GM23338 (cell line): Measurements from ENCODE around the gene SERPINE2. TPM values are rescaled to one million over a fixed set of nuclear protein-coding genes. Genes with fewer than 3 reads are reported as not detected.

Experiments used
- ATAC-seq: fragments of 200-7000 bp; cut with Tn5 transposase; 3 replicates; pipeline ENCODE4 v1.9.1; 2020
- DNase-seq: peaks from one replicate; pipeline ENCODE4 v3.0.0-alpha.2; 2015; ENCODE audit warnings: low spot score
- H2AFZ ChIP-seq: fragments of 200-600 bp; sonication (generic); 2 replicates; pipeline ENCODE4 v1.8.0; 2016; ENCODE audit warnings: antibody characterized with exemption, mild to moderate bottlenecking, moderate library complexity
- H3F3A ChIP-seq: fragments of 200-600 bp; sonication (generic); replicated peaks from 2 replicates; pipeline ENCODE4 v1.8.0; 2017; ENCODE audit warnings: antibody characterized with exemption, mixed run types, low read depth
- H3K27ac ChIP-seq: fragments of 200-600 bp; sonication (generic); 2 replicates; pipeline ENCODE4 v1.6.1; 2016; ENCODE audit warnings: low read depth
- H3K27me3 ChIP-seq: fragments of 200-600 bp; sonication (generic); 2 replicates; pipeline ENCODE4 v1.8.0; 2016; ENCODE audit warnings: mild to moderate bottlenecking, mixed run types, moderate library complexity; ENCODE audit not compliant: insufficient read depth
- H3K36me3 ChIP-seq: fragments of 200-600 bp; sonication (generic); 2 replicates; pipeline ENCODE4 v1.8.0; 2016; ENCODE audit warnings: mild to moderate bottlenecking; ENCODE audit not compliant: insufficient read depth
- H3K4me1 ChIP-seq: fragments of 200-600 bp; sonication (generic); 2 replicates; pipeline ENCODE4 v1.8.0; 2016; ENCODE audit warnings: mild to moderate bottlenecking, moderate library complexity; ENCODE audit not compliant: insufficient read depth
- H3K4me2 ChIP-seq: fragments of 200-600 bp; sonication (generic); 2 replicates; pipeline ENCODE4 v1.7.1; 2017; ENCODE audit warnings: mixed run types
- H3K4me3 ChIP-seq: fragments of 200-600 bp; sonication (generic); 2 replicates; pipeline ENCODE4 v1.6.1; 2016; ENCODE audit warnings: mixed run types
- H3K79me2 ChIP-seq: fragments of 200-600 bp; sonication (generic); replicated peaks from 2 replicates; pipeline ENCODE4 v1.8.0; 2017; ENCODE audit warnings: mild to moderate bottlenecking; ENCODE audit not compliant: insufficient read depth
- H3K9me2 ChIP-seq: fragments of 200-600 bp; sonication (generic); 2 replicates; pipeline ENCODE4 v1.8.0; 2017; ENCODE audit not compliant: insufficient read depth
- H4K20me1 ChIP-seq: fragments of 200-600 bp; sonication (generic); replicated peaks from 2 replicates; pipeline ENCODE4 v1.8.0; 2017; ENCODE audit warnings: mild to moderate bottlenecking; ENCODE audit not compliant: insufficient read depth
- H3K27ac Mint-ChIP-seq: 2 replicates; pipeline ENCODE4 v1.8.0; 2020; ENCODE audit warnings: inconsistent platforms, mild to moderate bottlenecking, moderate library complexity, mixed read lengths
- H3K27me3 Mint-ChIP-seq: 3 replicates; pipeline ENCODE4 v1.8.0; 2022; ENCODE audit warnings: low read depth, mild to moderate bottlenecking, moderate library complexity, mixed read lengths, inconsistent platforms; ENCODE audit not compliant: insufficient read depth, poor library complexity
- H3K36me3 Mint-ChIP-seq: 3 replicates; pipeline ENCODE4 v1.8.0; 2021; ENCODE audit warnings: low read depth, mild to moderate bottlenecking, inconsistent platforms, moderate library complexity, mixed read lengths
- H3K4me1 Mint-ChIP-seq: 3 replicates; pipeline ENCODE4 v1.8.0; 2020; ENCODE audit warnings: mild to moderate bottlenecking, inconsistent platforms, mixed read lengths
- H3K4me3 Mint-ChIP-seq: 3 replicates; pipeline ENCODE4 v1.8.0; 2021; ENCODE audit warnings: moderate library complexity, mild to moderate bottlenecking, inconsistent platforms, mixed read lengths
- H3K9me3 Mint-ChIP-seq: 3 replicates; pipeline ENCODE4 v1.8.0; 2020; ENCODE audit warnings: moderate library complexity, mild to moderate bottlenecking, inconsistent platforms, mixed read lengths
- CREB1 ChIP-seq: fragments of 250-450 bp; sonication (Bioruptor Pico); IDR thresholded peaks from 2 replicates; pipeline ENCODE4 v1.5.0; 2020; ENCODE audit warnings: low read depth, mild to moderate bottlenecking, moderate library complexity
- CTCF ChIP-seq, 2 experiments: fragments of 200-600 bp in 1 of 2; sonication (generic) in 1 of 2; conservative IDR thresholded peaks; 2 replicates each; pipeline versions ENCODE4 v1.5.1 to v1.6.1; 2016 to 2017; ENCODE audit warnings: antibody characterized with exemption in 2 of 2, low read depth in 2 of 2, mild to moderate bottlenecking in 2 of 2, moderate library complexity in 1 of 2
- EZH2 ChIP-seq: fragments of 200-600 bp; sonication (generic); IDR thresholded peaks from one replicate; pipeline ENCODE4 v1.8.0; 2017; ENCODE audit warnings: antibody characterized with exemption, mild to moderate bottlenecking, low read depth; ENCODE audit not compliant: unreplicated experiment
- EZH2phosphoT487 ChIP-seq: fragments of 200-600 bp; sonication (generic); IDR thresholded peaks from one replicate; pipeline ENCODE4 v1.8.1; 2018; ENCODE audit warnings: antibody characterized with exemption; ENCODE audit not compliant: unreplicated experiment
- JUNB ChIP-seq: IDR thresholded peaks from one replicate; pipeline ENCODE4 v1.6.1; 2016; ENCODE audit warnings: antibody characterized with exemption; ENCODE audit not compliant: unreplicated experiment
- NANOG ChIP-seq: IDR thresholded peaks from 2 replicates; pipeline ENCODE4 v1.6.1; 2016; ENCODE audit warnings: antibody characterized with exemption, borderline replicate concordance
- POLR2AphosphoS5 ChIP-seq: IDR thresholded peaks from 2 replicates; pipeline ENCODE4 v1.6.1; 2016; ENCODE audit warnings: antibody characterized with exemption, low read depth
- REST ChIP-seq: IDR thresholded peaks from one replicate; pipeline ENCODE4 v1.6.1; 2018; ENCODE audit warnings: antibody characterized with exemption; ENCODE audit not compliant: unreplicated experiment
- STAT1 ChIP-seq: IDR thresholded peaks from one replicate; pipeline ENCODE4 v1.6.1; 2016; ENCODE audit warnings: antibody characterized with exemption; ENCODE audit not compliant: unreplicated experiment
- ZNF114 ChIP-seq: fragments of 250-450 bp; sonication (Bioruptor Pico); IDR thresholded peaks from 2 replicates; pipeline ENCODE4 v1.5.0; 2020; ENCODE audit warnings: mild to moderate bottlenecking, moderate library complexity
- ZNF331 ChIP-seq: fragments of 250-450 bp; sonication (Bioruptor Pico); IDR thresholded peaks from 2 replicates; pipeline ENCODE4 v1.5.0; 2020; ENCODE audit warnings: low read depth, mild to moderate bottlenecking, moderate library complexity
- ZNF462 ChIP-seq: fragments of 250-450 bp; sonication (Bioruptor Pico); IDR thresholded peaks from 2 replicates; pipeline ENCODE4 v1.5.0; 2020; ENCODE audit warnings: mild to moderate bottlenecking, moderate library complexity
- polyA plus RNA-seq: library from polyadenylated mRNA; unstranded; fragments of >200 nt; fragmentation: Nextera tagmentation; extraction: Ambion mirVana; gene quantifications from 2 replicates; pipeline ENCODE4 v1.2.1, GENCODE V29; 2016
- total RNA-seq: library from RNA; depleted of rRNA; stranded (reverse); fragments of >200 nt; shearing (Covaris generic); gene quantifications from 2 replicates; pipeline ENCODE4 v1.2.3, GENCODE V29; 2014
- TF ChIP-seq, protein P1 (sequence below): IDR thresholded peaks from 2 replicates; pipeline ENCODE4 v1.6.1; 2016; ENCODE audit warnings: antibody characterized with exemption

SERPINE2 gene
- total and polyA plus RNA-seq, 2 experiments from 2014 or later, result 38.6 to 44.2 TPM

DNA sequence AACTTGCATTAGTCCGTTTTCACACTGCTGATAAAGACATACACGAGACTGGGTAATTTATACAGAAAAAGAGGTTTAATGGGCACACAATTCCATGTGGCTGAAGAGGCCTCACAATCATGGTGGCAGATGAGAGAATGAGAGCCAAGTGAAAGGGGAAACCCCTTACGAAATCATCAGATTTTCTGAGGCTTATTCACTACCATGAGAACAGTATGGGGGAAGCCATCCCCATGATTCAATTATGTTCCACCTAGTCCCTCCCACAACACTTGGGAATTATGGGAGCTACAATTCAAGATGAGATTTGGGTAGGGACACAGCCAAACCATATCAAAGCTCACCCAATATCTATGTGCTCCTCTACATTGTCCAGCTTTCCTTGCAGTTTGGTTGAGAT, 16.0 kb upstream of the SERPINE2 start:
- H2AFZ ChIP-seq, result no peak overlapping the region
- no peaks in the 10 kb centered on the region for H3K27me3 ChIP-seq
- Mint-ChIP-seq H3K4me3 (no peak overlapping the region), H3K36me3 (no peaks in the 10 kb centered on the region), H3K9me3 (no peaks in the 10 kb centered on the region; the same call in 2 of the 3 replicates), H3K27ac (no peak overlapping the region), H3K27me3 (peaks cover 7% of the 10 kb centered on the region), H3K4me1 (no peaks in the 10 kb centered on the region; the same call in 1 of the 3 replicates)
- peaks cover 7% of the 10 kb centered on the region; the same call in 1 of the 2 replicates for H3K9me2 ChIP-seq
- 0 out of 2 replicates have a peak, but pooled peaks cover 2% of the 10 kb centered on the region for H3K4me1 ChIP-seq
- TF ChIP-seq ZNF114 (no peak), POLR2AphosphoS5 (no peak), JUNB (no peak), ZNF462 (CRISPR knock-in tag) (no peak), CREB1 (CRISPR knock-in tag) (no peak), EZH2 (no peak), STAT1 (no peak), ZNF331 (CRISPR knock-in tag) (no peak), REST (no peak), CTCF (conservative IDR thresholded peaks at IDR 0.05; ENCODE audit: low read depth in 2 of 2) (no peak), EZH2phosphoT487 (no peak), NANOG (no peak)
- TF ChIP-seq, protein P1, sequence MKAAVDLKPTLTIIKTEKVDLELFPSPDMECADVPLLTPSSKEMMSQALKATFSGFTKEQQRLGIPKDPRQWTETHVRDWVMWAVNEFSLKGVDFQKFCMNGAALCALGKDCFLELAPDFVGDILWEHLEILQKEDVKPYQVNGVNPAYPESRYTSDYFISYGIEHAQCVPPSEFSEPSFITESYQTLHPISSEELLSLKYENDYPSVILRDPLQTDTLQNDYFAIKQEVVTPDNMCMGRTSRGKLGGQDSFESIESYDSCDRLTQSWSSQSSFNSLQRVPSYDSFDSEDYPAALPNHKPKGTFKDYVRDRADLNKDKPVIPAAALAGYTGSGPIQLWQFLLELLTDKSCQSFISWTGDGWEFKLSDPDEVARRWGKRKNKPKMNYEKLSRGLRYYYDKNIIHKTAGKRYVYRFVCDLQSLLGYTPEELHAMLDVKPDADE, result no peak
- H3K79me2 ChIP-seq, result no peaks in the 10 kb centered on the region
- no peaks in the 10 kb centered on the region; the same call in 1 of the 2 replicates for H3K36me3 ChIP-seq
- no peak for DNase-seq
- H4K20me1 ChIP-seq, result no peaks in the 10 kb centered on the region
- no peak overlapping the region for H3K4me2 ChIP-seq
- ATAC-seq, result no peak
- no peak overlapping the region for H3K27ac ChIP-seq
- H3F3A ChIP-seq, result no peaks in the 10 kb centered on the region
- no peak overlapping the region for H3K4me3 ChIP-seq
